ENCODE results near the gene WDR62.

Gene WDR62

DNA sequence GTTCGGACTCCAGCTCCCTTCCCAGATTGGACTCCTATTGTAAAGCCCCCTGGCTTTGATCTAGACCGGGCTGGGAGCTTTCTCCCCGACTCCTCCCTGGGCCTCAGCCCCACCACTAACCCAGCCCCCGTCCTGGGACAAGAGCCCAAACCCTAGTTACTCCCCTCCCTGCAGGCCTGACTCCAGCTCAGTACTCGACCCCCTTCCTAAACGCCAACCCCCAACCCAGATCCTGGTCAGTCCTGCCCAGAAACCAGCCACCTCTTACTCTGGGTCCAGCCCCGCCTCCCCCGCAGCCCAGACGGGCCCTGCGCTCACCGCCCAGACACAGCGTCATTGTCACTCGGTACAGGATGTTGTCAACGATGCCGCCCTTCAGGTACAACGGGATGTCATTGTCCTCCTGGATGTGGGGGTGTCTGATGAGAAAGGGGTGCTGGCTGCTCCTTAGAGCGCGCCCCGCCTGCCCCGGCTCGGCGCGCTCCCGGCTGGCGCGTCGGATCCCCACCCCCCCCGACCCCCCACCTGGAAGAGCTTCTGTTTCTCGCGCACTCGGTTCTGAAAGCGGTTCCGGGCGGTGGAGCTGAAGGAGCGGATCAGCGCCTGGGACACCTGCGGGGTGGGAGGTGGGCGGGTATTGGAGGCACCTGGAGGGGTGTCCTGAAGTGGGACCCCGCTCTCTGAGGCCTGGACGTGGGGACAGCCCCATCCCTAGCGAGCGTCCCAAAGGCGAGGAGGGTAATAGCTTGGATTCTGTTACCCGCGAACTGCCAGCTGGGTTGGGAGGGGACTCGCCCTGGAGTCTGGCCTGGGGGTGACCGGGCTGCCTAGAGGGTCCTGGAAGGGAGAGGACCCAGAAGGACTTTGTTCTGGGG is 96.7 kb downstream of the WDR62 start:
- H3K36me3 ChIP-seq (ENCODE audit: control insufficient read depth in 1 of 2, insufficient read depth in 2 of 2, low read length in 2 of 2) = peaks cover 30 to 31% of the 10 kb centered on the region in 2 donors
- no peaks in the 10 kb centered on the region for H3K27me3 ChIP-seq (ENCODE audit: low read depth, low read length)
- peak overlapping the region; percentile 70 to 74 for H3K4me3 ChIP-seq (ENCODE audit: low read depth in 1 of 2, low read length in 2 of 2)
- H3K9me3 ChIP-seq (ENCODE audit: control insufficient read depth in 1 of 2, low read length in 2 of 2) = no peaks in the 10 kb centered on the region
- H3K27ac ChIP-seq (ENCODE audit: low read length) = peak overlapping the region; percentile 92
- peaks cover 0 to 14% of the 10 kb centered on the region in 2 donors for H3K4me1 ChIP-seq (ENCODE audit: control insufficient read depth in 1 of 2, insufficient read depth in 2 of 2, low read length in 2 of 2)

DNA sequence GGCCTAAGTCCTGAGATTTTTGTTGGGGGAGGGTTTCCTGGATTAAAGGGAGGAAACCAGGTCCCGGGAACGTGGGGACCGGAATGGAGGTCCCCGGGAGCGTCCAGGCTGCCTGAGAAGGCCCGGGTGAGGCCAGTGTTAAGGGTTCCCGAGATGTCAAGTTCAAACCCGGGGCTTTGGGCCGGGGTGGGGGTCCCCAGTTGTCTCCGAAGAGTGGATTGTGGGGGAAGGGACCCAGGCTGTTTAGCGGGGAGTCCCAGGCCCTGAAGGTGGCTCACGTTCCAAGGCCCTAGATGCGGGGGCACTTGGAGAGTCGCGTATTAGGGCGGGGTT is 97.3 kb downstream of the WDR62 start:
- Histone ChIP-seq H3K27ac (ENCODE audit: low read length) (peak overlapping the region; percentile 92), H3K27me3 (ENCODE audit: low read depth, low read length) (no peaks in the 10 kb centered on the region), H3K9me3 (ENCODE audit: control insufficient read depth in 1 of 2, low read length in 2 of 2) (no peaks in the 10 kb centered on the region), H3K4me3 (ENCODE audit: low read depth in 1 of 2, low read length in 2 of 2) (peak overlapping the region; percentile 70 to 74), H3K36me3 (ENCODE audit: control insufficient read depth in 1 of 2, insufficient read depth in 2 of 2, low read length in 2 of 2) (peaks cover 24 to 25% of the 10 kb centered on the region in 2 donors), H3K4me1 (ENCODE audit: control insufficient read depth in 1 of 2, insufficient read depth in 2 of 2, low read length in 2 of 2) (peaks cover 0 to 14% of the 10 kb centered on the region in 2 donors)

DNA sequence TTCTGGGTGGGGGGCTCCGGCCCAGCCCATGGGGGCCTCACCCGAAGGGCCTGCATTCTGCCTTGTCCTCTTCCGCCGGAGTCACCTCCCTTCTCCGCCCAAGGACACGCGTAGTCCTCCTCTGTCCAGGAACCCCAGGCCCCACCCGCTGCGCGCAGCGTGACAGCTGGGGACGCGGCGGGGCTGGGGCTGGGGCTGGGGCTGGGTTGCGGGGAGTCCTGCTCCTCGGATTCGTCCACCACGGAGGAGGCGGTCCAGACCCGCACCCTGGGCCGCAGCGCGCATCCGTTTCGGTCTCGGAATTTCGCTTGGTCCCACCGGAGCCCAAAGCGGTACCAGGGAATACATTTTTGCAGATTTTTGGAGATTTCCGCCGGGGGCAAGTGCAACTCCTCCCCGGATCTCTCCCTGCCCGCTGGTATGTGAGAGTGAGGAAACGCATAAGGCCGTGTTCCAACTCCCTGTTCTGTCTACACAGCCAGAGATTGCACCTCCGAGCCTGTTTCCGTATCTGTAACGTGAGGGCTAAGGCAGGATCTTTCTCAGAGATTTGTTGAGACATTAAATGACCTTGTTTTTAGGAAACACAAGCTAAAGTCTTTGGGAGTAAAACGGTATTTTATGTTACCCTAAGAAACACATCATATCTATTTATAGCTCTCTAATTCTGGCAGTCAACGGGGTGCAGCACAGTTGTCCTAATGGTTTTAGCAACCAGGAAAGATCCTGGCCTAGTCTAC is 97.8 kb downstream of the WDR62 start, which contains the start of gene COX7A1:
Gene COX7A1 (minus strand): TSS at position 96 of the 740 bp plus-strand sequence. CDS start 40 bp downstream, at position 56.
- Histone ChIP-seq H3K9me3 (ENCODE audit: control insufficient read depth in 1 of 2, low read length in 2 of 2) (no peaks in the 10 kb centered on the region), H3K27me3 (ENCODE audit: low read depth, low read length) (no peaks in the 10 kb centered on the region), H3K27ac (ENCODE audit: low read length) (peak within 1 kb of the TSS; percentile 92), H3K36me3 (ENCODE audit: control insufficient read depth in 1 of 2, insufficient read depth in 2 of 2, low read length in 2 of 2) (peaks cover 20 to 22% of the 10 kb centered on the region in 2 donors), H3K4me3 (ENCODE audit: low read depth in 1 of 2, low read length in 2 of 2) (peak within 1 kb of the TSS; percentile 70 to 74), H3K4me1 (ENCODE audit: control insufficient read depth in 1 of 2, insufficient read depth in 2 of 2, low read length in 2 of 2) (peaks cover 0 to 14% of the 10 kb centered on the region in 2 donors)

DNA sequence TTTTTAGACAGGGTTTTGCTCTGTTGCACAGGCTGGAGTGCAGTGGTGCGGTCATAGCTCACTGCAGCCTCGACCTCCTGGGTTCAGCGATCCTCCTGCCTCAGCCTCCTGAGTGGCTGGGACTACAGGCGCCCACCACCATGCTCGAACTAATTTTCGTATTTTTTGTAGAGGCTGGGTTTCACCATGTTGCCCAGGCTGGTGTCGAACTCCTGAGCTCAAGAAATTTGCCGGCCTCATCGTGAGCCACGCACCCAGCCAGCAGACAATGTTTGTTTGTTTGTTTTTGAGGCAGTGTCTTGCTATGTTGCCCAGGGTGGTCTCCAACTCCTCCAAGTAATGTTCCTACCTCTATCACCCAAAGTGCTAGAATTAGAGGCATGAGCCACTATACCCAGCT is 98.4 kb downstream of the WDR62 start:
- H3K4me1 ChIP-seq (ENCODE audit: control insufficient read depth in 1 of 2, insufficient read depth in 2 of 2, low read length in 2 of 2) = peaks cover 0 to 14% of the 10 kb centered on the region in 2 donors
- no peaks in the 10 kb centered on the region for H3K9me3 ChIP-seq (ENCODE audit: control insufficient read depth in 1 of 2, low read length in 2 of 2)
- H3K36me3 ChIP-seq (ENCODE audit: control insufficient read depth in 1 of 2, insufficient read depth in 2 of 2, low read length in 2 of 2) = peaks cover 20 to 22% of the 10 kb centered on the region in 2 donors
- peak overlapping the region; percentile 86 for H3K27ac ChIP-seq (ENCODE audit: low read length)
- H3K27me3 ChIP-seq (ENCODE audit: low read depth, low read length) = no peaks in the 10 kb centered on the region
- peak overlapping the region in 1 of 2 donors; percentile 74 for H3K4me3 ChIP-seq (ENCODE audit: low read depth in 1 of 2, low read length in 2 of 2)

Data from muscle layer of duodenum (tissue), 2 donors.